ENCODE results near the gene PXDC1. TPM values are rescaled to one million over a fixed set of nuclear protein-coding genes. Genes with fewer than 3 reads are reported as not detected.
"Not testable (repeated sequence)": the region's sequence is repeated elsewhere in the genome, so short reads cannot be mapped to it uniquely, and the experiment has no call there.

The PXDC1 gene
- total RNA-seq, 2 donors from 2014 or later, result 32.8 to 57.3 TPM

- ATAC-seq, result peak in 1 of 2 donors; percentile 49
- intact Hi-C loops (cut with DNase I); DNase-seq: not testable (repeated sequence)
These were observed 16.0 kb upstream of the PXDC1 start for GRCh38 chr6:3767483-3767882.

- peak in 1 of 2 donors; percentile 47 for ATAC-seq
These were observed 14.7 kb upstream of the PXDC1 start for GRCh38 chr6:3766214-3766613.

GRCh38 chr6:3765415-3765814, 13.9 kb upstream of the PXDC1 start:
- intact Hi-C loops (cut with DNase I), result no loop called here
- no peak for DNase-seq
- no peak for ATAC-seq

More at GRCh38 chr6:3766214-3766613, 14.7 kb upstream of the PXDC1 start:
- no peak for DNase-seq
- intact Hi-C loops (cut with DNase I), result no loop called here

- no peak for ATAC-seq
- DNase-seq, result no peak
- intact Hi-C loops (cut with DNase I), result no loop called here
These were observed 13.2 kb upstream of the PXDC1 start for GRCh38 chr6:3764516-3765335.

DNA sequence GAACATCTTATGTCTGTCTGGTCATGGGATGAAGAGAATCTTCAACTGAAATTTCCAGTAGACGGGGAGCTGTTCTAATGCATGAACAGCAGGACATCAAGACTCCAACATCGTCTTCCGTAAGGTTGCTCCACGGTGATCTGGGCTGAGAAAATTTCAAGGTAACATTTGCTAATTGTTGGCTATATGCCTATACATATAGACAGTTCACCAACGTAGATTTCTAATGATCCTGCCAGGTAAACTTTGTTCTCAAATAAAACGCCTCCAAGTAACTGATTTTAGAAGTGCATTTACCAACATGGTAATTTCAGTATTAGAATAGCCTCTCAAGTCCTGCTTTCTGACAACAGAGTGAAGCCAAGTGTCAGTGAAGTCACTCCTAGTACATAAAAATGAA, 11.3 kb upstream of the PXDC1 start:
- intact Hi-C loops (cut with DNase I), result no loop called here
- ATAC-seq (no peak), DNase-seq (no peak)

GRCh38 chr6:3762359-3762758, 10.8 kb upstream of the PXDC1 start:
- no peak for ATAC-seq
- intact Hi-C loops (cut with DNase I), result no loop called here
- no peak for DNase-seq

DNA sequence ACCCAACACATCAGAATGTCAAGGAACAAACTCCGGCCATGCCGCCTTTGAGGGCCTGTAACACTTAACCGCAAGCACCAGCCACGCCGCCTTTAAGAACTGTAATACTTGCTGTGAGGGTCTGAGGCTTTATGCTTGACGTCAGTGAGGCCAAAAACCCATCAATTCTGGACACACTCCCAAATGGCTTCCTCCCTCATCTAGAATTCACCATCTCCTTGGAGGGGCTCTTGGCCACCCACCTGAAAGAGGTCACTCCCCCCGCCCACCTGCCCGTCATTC, 10.4 kb upstream of the PXDC1 start:
- ATAC-seq (no peak), DNase-seq (no peak)
- intact Hi-C loops (cut with DNase I), result no loop called here

DNA sequence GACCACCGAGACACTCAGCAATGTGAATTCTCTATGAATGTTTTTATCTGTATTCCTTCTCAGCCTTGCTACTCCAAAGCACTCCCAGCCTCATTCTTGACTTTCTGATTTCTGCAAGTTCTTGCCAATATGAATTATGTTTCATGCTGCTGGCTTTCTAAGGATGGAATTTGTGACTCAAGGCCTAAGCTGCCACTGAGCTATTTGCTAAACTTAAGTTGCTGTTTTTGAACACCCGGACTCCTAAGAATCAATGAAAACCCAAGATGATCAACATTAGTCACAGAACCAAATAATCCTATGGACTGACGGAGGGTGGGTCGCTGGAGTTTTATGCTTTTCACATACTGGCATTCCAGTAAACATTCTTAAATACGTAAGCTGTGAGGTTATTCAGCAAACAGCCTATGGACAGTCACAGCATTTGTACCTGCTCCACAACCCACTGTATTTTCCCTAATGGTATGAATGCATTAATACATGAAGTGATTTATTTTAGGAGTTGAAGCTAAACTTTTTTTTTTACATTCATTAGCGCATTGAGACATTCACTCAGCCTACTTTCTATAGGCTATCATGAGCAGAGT, 8.2 kb upstream of the PXDC1 start:
- intact Hi-C loops (cut with DNase I), result loop anchor here (5.0 to 10.0 kb wide), 2 partner anchors 38 to 65 kb away; no protein-coding TSS in a partner anchor
- DNase-seq (no peak), ATAC-seq (no peak)

GRCh38 chr6:3758842-3759144, 7.3 kb upstream of the PXDC1 start:
- DNase-seq, result no peak
- intact Hi-C loops (cut with DNase I), result loop anchor here (5.0 to 10.0 kb wide), 2 partner anchors 39 to 66 kb away; no protein-coding TSS in a partner anchor
- no peak for ATAC-seq

- not testable (repeated sequence) for ATAC-seq, DNase-seq
- intact Hi-C loops (cut with DNase I), result loop anchor here (5.0 to 10.0 kb wide), 2 partner anchors 39 to 67 kb away; no protein-coding TSS in a partner anchor
These were observed 6.7 kb upstream of the PXDC1 start for GRCh38 chr6:3757998-3758841.

- intact Hi-C loops (cut with DNase I), result loop anchor here (5.0 to 10.0 kb wide), 2 partner anchors 40 to 68 kb away; no protein-coding TSS in a partner anchor
- ATAC-seq (no peak), DNase-seq (no peak)
These were observed 5.7 kb upstream of the PXDC1 start for GRCh38 chr6:3757241-3757641.

- DNase-seq, result no peak
- intact Hi-C loops (cut with DNase I), result loop anchor here (5.0 to 10.0 kb wide), 2 partner anchors 41 to 68 kb away; no protein-coding TSS in a partner anchor
- ATAC-seq, result no peak
These were observed 5.0 kb upstream of the PXDC1 start for GRCh38 chr6:3756546-3756945.

DNA sequence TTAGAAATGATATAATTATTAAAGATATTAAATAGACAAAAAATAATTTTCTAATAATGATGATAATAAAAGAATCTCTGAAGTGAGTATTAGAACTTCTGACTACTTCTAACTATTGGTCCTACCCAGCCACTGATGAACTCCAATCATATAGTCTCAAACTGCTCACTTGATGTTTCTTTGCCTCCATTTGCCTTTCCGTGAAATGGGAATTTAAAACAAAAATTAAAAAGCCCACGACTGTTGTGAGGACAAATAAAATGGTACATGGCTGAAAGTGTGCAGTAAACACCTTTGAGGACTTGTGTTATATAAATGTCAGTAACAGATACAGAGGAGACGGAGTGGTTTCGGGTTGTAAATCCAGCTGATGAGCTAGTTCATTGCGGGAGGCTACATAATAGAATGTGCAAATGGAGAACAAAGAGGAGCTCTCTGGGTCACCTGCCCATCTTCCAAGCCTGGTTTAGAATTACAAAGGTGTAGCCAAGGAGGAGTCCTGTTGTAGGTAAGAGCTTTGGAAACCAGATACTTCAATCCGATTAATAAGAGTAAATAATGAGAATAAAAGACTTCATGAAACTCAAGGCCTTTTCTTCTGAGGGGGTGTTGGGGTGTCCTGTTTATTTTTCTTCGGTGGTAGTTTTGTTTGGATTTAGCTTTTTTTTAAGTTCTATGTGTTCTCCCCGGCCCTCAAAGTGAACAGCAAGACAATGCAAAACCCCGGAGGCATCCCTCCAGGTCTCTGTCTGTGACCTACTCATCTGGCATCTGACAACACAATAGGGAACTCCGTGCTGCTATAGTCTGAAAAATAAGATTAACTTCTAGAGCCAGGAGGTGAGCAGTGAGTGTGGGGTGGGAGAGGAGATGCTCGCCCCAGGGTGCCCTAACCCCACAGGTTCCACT, 4.4 kb upstream of the PXDC1 start:
- intact Hi-C loops (cut with DNase I), result loop anchor here (5.0 to 10.0 kb wide), 2 partner anchors 41 to 69 kb away; no protein-coding TSS in a partner anchor
- DNase-seq (no peak), ATAC-seq (no peak)

- no peak for DNase-seq
- ATAC-seq, result no peak
- intact Hi-C loops (cut with DNase I), result loop anchor here (5.0 to 10.0 kb wide), 3 partner anchors 43 to 73 kb away; no protein-coding TSS in a partner anchor
These were observed 3.3 kb upstream of the PXDC1 start for GRCh38 chr6:3754776-3755175.

DNA sequence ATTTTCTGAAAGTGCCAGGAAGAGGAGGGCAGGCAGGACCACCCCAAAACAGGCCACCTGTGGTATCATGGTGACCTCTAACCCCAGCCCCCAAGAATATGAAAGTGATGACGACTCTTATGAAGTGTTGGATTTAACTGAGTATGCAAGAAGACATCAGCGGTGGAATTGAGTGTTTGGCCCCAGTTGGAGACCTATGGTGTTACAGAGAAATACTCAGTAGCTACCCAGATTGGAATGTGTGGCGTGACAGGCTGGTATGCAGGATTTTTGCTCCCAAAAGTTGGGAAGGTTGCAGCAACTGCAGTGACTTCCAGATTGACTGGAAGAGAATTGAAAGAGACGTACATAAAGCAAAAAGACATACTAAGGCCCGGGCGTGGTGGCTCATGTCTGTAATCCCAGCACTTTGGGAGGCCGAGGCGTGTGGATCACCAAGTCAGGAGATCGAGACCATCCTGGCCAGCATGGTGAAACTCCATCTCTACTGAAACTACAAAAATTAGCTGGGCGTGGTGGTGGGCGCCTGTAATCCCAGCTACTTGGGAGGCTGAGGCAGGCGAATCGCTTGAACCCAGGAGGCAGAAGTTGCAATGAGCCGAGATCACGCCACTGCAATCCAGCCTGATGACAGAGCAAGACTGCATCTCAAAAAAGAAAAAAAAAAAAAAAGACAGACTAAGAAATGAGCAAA, 2.7 kb upstream of the PXDC1 start:
- ATAC-seq, DNase-seq: not testable (repeated sequence)
- intact Hi-C loops (cut with DNase I), result loop anchor here (5.0 to 10.0 kb wide), 2 partner anchors 71 to 73 kb away; no protein-coding TSS in a partner anchor

DNA sequence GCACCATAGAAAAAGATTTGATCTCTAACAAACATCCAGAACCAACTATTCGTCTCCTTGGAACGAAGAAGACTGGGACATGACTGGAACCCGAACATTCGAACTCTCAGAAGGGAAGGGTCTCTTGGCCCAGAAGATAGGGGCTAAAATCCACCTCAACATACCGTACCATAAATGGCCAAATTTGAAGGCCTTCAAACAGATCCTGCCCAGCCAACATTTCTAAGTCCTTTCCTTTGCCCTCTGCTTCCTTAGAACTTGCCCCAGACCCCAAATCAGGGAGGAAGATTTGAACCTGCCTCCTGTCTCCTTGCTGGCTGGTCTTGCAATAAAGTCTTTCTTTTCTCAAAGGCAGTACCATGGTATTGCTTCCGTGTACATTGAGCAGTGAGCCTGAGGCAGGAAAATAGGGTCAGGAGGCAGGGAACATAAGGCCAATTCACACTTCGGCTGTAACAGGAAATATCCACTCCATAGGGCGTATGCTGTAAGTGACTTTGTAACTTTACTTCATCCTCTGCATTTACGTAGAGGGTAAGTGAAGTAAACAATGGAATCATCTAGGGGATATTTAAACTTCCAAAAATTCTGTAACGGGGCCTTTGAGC, 1.8 kb upstream of the PXDC1 start:
- ATAC-seq, result no peak
- intact Hi-C loops (cut with DNase I), result loop anchor here (5.0 to 10.0 kb wide), 2 partner anchors 71 to 74 kb away; no protein-coding TSS in a partner anchor
- DNase-seq, result no peak

- DNase-seq, result no peak
- no peak for ATAC-seq
- intact Hi-C loops (cut with DNase I), result loop anchor here (5.0 to 10.0 kb wide), 2 partner anchors 72 to 75 kb away; no protein-coding TSS in a partner anchor
These were observed 1.2 kb upstream of the PXDC1 start for GRCh38 chr6:3752531-3753227.

All from left cardiac atrium (tissue), 4 donors.